Endothelial cell of hepatic sinusoid (primary cell): ENCODE measurements around the gene DLGAP1.
"Not testable (repeated sequence)": the region's sequence is repeated elsewhere in the genome, so short reads cannot be mapped to it uniquely, and the experiment has no call there.

ENCODE experiments used
- in situ Hi-C: cut with HindIII; loops from 2 replicates; pipeline ENCODE4 v1.10.0; 2017; ENCODE audit warnings: low sequenced_read_pairs

The DLGAP1 gene

DNA sequence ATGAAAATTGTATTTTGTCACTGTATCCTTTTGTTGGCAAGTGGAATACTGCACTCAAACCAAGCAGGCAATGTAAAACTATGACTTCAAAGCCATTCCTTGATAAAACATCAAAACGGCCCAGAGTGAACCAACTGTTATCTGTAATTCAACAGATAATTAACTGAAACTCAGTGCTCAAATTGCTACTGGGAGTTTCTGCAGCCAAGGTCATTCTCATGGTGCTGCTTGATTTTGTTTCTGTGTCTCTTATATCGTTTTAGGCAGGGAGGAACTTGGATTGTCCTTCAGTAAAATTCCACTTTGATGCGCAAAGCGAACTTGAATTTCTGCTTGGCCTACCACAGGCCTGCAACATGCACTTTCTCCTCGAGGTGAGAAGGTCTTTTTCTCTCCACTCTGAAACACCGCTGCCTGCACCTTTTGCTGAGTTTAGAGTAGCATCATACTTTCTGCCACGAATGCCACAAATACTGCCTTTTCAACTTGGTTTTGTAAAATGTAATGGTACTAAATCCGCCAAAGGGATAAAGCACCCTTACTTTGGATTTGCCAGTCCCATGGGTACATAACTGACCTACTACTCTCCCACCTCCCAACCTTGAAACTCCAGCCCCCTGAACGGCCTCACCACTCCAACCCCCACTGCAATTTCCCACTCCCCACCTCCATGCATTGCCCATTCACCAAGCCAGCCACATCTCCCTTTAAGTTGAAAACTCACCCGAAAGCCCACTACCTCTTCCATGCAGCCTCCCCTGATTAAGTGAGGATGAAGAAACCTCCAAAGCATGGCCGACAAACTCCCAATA, 800.5 kb downstream of the DLGAP1 start:
- in situ Hi-C loops: no loop called here

DNA sequence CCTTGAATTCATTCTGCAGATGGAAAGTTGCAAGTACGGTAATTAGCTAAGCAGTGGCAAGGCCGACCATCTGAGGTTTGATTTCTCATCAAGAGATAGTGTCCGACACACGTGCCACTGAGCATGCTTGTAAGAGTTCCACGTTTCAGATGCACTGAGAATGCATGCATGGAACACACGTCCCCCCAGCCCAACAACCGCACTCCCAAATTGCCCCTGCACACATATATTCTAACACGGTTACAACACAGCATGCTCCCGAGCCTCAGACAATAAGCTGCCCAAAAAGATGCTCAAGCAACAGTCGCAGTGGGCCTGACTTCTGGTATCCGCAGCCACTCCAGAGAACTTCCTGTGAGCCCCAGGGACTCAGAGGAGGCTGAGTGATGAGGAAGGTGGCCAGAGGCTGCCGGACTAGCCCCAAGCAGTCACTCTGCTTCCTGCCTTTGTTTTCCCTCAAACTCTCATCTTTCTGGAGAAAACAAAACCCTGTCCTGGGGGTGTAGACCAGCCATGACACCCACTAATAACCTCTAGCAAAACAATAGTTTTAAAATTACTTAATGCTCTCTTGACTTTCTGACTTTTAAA, 801.2 kb downstream of the DLGAP1 start:
- in situ Hi-C loops: no loop called here

DNA sequence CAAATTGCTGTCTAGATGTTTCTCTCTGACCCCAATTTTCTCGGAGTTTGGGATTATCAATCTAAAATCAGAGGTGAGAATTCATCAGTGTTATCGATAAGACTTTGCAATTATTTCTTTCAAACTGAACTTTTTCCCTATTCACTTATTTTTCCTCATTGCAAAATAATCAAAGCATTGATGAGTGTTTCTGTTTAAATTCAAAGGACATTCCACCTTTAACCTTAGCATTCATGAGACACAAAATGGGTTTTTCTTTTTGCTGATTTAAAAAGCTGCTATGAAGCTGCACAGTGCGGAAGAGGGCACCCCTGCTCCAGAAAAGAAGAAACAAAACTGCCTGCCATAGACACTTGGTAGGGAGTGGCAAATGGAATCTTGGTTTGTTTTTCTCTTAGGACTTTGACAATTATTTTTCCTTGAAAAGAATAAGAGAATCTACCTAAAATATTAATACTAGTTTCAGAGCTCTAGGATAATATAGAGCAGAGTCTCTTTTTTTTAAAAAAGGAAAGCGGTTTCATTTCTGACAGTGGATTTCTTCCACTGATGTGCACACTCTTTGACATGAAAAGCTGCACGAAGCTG, 801.8 kb downstream of the DLGAP1 start:
- in situ Hi-C loops: no loop called here

DNA sequence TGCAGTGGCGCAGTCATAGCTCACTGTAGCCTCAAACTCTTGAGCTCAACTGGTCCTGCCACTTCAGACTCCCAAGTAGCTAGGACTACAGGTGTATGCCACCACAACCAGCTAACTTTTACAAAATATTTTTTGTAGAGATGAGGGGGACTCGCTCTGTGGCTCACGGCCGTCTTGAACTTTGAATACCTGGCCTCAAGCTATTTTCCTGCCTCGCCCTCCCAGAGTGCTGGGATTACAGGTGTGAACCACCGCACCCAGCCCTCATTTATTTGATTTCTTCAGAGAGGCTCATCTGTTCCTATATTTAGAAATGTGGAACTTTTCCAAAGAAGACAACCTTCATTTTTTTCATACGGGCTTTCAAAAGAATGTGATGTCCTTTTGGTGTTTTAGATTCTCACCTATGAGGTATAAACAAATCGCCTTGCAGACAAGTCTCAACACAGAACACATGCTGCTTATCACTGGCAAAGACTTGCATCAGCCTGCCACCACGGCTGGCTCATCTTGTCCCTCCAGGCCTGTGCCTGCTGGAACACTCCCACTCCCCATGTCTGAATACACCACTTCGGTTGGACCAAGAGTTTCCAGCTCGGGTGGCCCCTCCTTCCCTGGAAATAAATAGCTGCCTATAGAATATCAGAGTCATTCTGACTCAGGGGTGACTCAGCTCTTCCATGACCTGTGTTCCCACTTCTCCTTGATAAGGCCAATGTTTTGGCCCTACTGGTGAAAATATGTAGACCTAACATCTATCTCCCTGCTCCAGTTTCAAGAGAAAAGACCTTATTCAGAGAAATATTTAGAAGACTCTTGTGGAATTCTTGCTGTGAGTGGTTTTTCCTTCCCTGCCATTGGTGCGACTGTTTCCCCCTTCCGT, 802.5 kb downstream of the DLGAP1 start:
- in situ Hi-C loops: no loop called here

DNA sequence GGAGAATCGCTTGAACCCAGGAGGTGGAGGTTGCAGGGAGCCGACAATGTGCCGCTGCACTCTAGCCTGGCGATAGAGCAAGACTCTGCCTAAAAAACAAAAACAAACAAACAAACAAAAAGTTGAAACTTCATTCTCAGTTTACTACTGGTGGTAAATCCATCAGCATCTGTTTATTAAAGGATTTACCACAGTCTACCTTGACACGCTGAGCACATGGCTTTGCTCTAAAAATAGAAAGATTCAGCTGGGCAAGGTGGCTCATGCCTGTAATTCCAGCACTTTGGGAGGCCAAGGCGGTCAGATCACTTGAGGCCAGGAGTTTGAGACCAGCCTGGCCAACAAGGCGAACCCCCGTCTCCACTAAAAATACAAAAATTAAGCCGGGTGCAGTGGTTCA, 803.8 kb downstream of the DLGAP1 start:
- in situ Hi-C loops: no loop called here

DNA sequence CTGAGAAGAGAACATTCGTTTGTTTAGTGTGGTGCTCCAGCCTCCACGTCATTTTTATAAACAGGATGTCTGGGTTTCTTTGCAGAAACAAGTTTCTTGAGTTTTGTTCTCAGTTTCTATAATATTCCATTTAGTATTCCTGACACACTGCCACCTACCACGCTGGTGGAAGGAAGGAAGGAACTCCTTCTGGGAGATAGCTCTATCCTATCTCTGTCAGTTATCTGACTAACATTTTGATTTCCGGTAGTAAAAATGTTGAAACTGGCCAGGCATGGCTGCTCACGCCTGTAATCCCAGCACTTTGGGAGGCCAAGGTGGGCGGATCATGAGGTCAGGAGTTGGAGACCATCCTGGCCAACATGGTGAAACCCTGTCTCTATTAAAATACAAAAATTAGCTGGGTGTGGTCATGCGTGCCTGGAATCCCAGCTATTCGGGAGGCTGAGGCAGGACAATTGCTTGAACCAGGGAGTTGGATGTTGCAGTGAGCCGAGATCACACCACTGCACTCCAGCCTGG, 804.5 kb downstream of the DLGAP1 start:
- in situ Hi-C loops: not testable (repeated sequence)

DNA sequence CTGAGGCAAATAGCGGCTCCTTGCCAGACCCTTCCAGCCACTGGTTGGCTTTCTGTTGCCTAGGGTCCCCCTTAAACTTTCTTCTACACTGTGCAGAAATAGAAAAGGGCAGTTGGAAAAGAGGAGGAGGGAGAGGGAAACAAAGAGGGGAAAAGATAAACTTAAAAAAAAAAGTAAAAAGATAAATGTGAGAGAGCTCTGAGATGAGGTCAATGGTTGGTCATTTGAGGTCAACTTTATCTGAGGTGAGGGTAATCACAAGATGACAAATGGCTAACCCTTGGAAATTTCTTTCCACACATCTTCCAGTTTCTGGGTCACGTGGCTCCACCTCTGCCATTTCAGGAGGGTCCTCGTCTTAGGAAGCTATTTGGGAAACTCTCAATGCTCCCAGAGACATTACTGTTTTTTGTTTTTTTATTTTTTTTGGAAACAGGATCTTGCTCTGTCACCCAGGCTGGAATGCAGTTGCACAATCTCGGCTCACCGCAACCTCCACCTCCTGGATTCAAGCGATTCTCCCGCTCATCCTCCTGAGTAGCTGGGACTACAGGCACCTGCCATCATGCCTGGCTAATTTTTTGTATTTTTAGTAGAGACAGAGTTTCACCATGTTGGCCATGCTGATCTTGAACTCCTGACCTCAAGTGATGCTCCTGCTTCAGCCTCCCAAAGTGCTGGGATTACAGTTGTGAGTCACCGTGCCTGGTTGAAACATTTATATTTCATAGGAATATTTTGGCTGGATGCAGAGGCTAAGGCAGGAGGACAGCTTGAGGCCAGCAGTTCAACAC, 805.3 kb downstream of the DLGAP1 start:
- in situ Hi-C loops: no loop called here

DNA sequence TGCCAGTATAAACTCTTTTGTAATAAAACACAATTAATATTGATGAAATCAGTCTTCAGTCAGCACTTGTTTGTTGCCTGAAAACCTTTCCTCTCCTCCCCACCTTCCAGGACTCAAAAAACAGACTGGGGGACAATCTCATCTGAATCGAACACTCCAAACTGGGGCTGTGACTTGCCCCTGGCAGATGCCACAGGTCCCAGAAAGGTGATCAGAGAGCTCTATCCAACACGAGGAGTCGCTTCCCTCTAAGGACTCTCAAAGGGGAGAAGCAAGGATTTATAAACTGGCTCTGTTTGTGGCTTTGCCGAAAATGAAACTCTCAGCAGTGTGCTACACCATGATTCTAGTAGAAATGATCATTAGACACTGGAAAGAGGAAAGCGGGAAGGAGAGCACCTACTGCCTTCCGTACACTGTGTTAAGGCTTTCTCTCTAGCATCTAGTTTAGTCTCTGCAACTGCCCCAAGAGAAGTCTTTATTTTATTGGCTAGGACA, 805.9 kb downstream of the DLGAP1 start:
- in situ Hi-C loops: no loop called here

DNA sequence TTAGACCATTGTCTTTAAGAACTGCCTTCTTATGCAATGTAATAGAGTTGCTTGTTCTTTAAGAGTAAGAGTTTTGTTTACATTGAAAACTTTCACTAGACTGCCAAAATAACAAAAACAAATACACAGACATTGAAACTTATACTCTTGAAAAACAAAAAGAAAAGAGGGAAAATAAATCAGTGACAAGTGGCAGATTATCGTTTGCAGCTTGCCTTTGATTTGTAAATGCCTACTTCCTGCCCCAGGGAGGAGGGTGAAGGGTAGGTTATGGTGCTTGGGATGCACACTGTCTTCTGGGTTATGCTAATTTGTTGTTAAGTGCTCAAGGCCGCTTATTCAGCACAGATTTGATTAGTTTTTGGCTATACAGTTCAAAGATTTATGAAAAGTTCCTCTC, 806.5 kb downstream of the DLGAP1 start:
- in situ Hi-C loops: no loop called here

DNA sequence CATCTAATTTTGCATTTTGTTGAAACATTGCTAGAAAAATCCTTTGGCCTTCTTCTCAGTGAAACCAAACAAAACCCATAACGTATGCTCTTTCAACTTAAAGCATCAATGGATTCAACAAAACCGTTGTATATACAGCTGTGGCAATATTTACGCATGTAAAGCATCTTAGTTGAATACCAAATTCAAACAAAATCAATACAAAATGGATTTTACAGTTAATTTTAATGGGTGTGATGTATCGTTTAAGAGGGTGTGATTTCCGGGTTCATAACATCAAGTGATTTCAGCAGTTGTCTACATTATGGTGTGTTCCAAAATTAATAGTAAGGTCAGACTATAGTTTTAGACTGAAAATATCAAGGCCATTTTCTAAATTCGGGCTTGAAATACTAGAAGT, 806.9 kb downstream of the DLGAP1 start:
- in situ Hi-C loops: no loop called here

DNA sequence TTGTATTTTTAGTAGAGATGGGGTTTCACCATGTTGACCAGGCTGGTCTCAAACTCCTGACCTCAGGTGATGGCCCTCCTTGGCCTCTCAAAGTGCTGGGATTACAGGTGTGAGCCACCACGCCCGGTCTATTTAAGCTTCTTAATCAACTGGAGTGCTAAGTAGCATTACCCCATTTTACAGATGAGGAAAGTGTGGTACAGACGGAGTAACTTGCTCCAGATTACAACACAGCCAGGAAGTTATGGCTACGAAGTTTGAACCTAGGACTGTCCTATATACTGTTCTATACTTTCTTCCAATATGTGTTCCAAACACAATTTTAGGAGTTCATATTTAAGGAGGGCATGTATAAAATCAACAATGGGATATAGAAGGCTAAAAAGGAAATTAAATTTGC, 807.5 kb downstream of the DLGAP1 start:
- in situ Hi-C loops: no loop called here

DNA sequence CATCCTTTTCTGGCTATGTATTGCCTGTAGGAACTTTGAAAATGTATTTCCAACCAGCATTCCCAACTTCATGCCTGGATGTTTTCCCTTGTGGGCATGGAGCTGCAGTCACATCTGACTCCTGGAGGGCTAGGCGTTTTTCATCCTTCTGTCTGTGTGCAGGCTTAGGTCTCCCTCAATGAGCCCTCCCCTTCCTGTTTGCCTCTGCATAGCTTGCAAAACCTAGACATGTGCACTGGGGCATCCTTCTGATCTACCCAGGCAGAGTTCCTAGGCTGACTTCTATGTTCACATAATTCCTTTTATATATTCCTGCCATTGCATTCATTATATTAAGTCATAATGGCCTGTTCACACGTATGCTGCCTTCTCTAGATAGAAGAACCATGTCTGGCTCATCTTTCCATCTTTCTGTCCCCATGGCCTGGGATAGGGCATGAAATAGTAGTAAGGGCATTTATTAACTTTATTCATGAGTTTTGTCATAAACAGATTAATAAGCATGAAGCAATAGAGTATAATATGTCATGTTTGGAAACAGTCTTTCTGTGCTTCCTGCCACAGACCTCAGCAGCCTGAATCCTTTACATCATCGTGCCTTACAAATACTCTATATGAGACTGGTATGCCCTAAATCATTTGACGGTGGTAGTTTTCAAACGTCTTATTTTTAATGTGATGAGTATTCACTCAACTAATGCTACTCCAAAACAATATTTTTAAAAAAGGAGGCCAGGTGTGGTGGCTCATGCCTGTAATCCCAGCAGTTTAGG, 809.5 kb downstream of the DLGAP1 start:
- in situ Hi-C loops: no loop called here

DNA sequence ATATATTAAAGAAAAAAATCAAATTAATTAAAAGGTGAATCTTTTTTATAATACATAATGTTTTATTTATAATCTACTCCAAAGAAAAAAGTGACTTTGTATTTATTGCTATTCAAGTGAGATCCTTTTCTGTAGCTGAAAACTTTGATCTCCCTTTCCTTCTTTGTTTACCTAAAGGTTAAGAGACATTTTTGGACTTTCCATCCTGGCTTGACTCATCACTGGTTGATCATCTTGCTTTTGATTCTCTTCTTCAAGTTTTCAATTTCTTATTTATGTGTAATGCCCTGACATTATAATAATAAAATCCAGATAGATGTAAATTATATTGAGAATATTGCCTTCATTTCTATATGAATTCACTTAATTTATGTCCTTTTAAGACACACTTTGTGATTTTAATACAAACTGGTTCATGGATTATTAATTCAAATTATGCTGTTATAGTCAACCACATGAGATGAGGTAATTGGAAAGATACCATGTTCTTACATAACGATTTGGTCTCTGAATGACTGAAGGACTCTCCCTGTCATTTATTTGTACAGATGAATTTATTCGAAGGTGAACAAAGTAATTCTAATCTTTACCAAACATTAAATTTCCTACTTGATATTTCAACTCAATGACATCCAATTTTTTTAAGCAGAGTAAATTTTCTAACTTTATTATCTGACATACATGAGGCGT, 820.7 kb downstream of the DLGAP1 start:
- in situ Hi-C loops: no loop called here

DNA sequence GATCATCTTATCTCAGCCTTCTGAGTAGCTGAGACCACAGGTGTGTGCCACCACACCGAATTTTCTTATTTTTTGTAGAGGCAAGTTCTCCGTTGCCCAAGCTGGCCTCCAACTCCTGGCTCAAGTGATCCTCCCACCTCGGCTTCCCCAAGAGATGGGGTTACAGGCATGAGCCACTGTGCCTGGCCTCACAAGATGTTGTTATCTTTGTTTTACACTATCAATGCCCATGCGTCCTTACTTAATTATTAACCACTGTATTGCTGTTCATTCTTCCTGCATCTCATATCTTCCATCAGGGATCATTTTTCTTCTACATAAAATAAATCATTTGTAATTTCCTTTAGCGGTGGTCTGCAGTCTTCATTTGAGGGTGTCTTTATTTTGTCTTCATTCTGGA, 823.2 kb downstream of the DLGAP1 start:
- in situ Hi-C loops: no loop called here

DNA sequence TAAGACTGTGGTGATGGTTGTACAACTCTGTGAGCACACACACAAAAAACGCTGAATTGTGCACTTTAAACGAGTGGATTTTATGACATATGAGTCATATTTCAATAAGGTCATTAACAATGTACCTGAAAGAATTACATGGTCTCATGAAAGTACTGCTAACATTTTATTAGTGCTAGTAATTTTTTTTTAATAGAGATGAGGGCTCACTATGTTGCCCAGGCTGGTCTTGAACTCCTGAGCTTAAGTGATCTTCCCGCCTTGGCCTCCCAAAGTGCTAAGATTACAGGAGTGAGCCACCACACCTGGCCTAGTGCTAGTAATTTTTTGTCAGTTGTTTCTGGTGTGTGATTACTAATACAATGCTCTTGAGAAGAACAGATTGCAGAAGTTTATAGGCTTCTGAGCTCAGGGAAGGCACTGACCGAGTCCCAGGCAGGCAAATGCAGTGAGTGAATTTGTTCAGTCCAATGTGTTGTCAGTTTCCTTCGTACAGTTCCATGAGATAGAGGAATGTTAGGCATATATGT, 828.1 kb downstream of the DLGAP1 start:
- in situ Hi-C loops: loop anchor here (5.0 to 10.0 kb wide), 3 partner anchors 40 to 175 kb away; partner anchors contain the start of gene TGIF1

DNA sequence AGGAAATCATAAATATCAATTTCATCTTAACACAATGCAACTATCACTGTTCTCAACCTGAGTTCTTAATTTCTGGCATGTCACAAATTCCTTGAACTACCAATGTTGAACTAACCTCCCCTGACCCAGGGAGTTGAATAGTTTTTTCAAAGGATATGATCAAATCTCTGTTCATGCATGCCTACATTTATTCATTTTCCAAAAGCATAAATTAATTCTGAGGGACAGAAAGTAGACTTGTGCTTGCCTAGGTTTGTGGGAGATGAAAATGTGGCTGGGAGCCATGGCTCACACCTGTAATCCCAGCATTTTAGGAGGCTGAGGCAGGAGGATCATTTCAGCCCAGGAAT, 829.4 kb downstream of the DLGAP1 start:
- in situ Hi-C loops: loop anchor here (5.0 to 10.0 kb wide), 3 partner anchors 42 to 173 kb away; partner anchors contain the start of gene TGIF1

DNA sequence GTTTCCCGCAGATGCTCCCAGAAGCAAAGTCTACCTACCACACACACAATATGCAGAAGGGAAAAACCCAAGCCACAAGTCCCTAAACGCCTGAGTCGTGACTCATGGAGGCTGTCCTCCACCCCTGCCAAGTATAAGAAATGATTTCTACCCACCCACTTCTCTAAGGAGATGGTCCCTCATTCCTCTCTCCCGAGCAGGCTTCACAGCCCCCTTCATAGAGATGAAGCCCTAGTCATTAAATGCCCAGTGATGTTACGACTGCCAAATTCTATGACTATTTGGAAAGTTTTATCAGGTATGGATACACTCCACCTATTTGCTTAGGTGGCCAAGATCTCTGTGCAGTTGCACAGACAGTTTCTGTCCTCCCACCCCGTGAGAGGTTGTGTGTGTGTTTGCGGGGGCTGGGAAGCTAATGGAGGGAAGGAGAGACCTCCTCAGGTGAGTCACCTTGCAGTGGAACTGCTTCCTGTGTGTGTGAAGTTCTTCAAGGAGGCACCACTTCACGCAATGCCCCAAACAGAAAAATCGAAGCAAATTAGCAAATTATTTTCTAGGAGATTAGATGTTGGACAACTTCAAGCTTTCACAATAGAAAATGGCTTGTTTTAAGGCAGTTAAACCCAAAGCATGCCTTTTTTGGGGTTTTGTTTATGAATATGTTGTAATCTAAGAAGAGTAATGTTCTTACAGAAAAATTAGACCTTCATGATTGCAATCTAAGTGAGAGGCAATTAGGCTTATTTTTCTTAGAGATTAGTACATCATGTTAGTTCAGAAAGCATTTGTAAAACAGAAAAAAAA, 830.0 kb downstream of the DLGAP1 start:
- in situ Hi-C loops: loop anchor here (5.0 to 10.0 kb wide), 3 partner anchors 42 to 173 kb away; partner anchors contain the start of gene TGIF1
